Neural cell (in vitro differentiated cells): Measurements from ENCODE around the gene ZNF93. TPM values are rescaled to one million over a fixed set of nuclear protein-coding genes. Genes with fewer than 3 reads are reported as not detected.
"Not testable (repeated sequence)": the region's sequence is repeated elsewhere in the genome, so short reads cannot be mapped to it uniquely, and the experiment has no call there.

Source experiments
- H2AFZ ChIP-seq: fragments of 200-600, 300-800 bp; sonication (generic), shearing (Covaris generic); 2 replicates; pipeline ENCODE4 v1.6.0; 2014; ENCODE audit warnings: low read depth, mild to moderate bottlenecking, antibody characterized with exemption, low read length, moderate library complexity
- H3F3A ChIP-seq: fragments of 200-600 bp; shearing (Covaris generic); 2 replicates; pipeline ENCODE4 v1.6.1; 2016; ENCODE audit warnings: mild to moderate bottlenecking, moderate library complexity, mixed read lengths, antibody characterized with exemption, low read length; ENCODE audit not compliant: insufficient read depth, poor library complexity, severe bottlenecking
- H3K27ac ChIP-seq: fragments of 200-600, 300-800 bp; sonication (generic), shearing (Covaris generic); 2 replicates; pipeline ENCODE4 v1.5.1; 2014; ENCODE audit warnings: mild to moderate bottlenecking, low read length, moderate library complexity
- H3K27me3 ChIP-seq: fragments of 300-800, 200-600 bp; sonication (generic), shearing (Covaris generic); 2 replicates; pipeline ENCODE4 v1.6.0; 2014; ENCODE audit warnings: mild to moderate bottlenecking, low read depth, low read length, moderate library complexity; ENCODE audit not compliant: insufficient read depth
- H3K36me3 ChIP-seq: fragments of 300-800, 200-600 bp; sonication (generic), shearing (Covaris generic); 2 replicates; pipeline ENCODE4 v1.5.1; 2014; ENCODE audit warnings: mild to moderate bottlenecking, antibody characterized with exemption, low read length, moderate library complexity; ENCODE audit not compliant: insufficient read depth
- H3K4me2 ChIP-seq: fragments of 300-800, 200-600 bp; sonication (generic), shearing (Covaris generic); 2 replicates; pipeline ENCODE4 v1.6.0; 2014; ENCODE audit warnings: mild to moderate bottlenecking, low read length
- H3K4me3 ChIP-seq: fragments of 300-800, 200-600 bp; sonication (generic), shearing (Covaris generic); 2 replicates; pipeline ENCODE4 v1.5.1; 2014; ENCODE audit warnings: mild to moderate bottlenecking, low read length, moderate library complexity
- H3K79me2 ChIP-seq: fragments of 200-600 bp; shearing (Covaris generic); replicated peaks from 2 replicates; pipeline ENCODE4 v1.6.0; 2014; ENCODE audit warnings: mild to moderate bottlenecking, low read length, moderate library complexity; ENCODE audit not compliant: insufficient read depth
- H3K9ac ChIP-seq: fragments of 300-800, 200-600 bp; sonication (generic), shearing (Covaris generic); 2 replicates; pipeline ENCODE4 v1.6.1; 2016; ENCODE audit warnings: mild to moderate bottlenecking, low read length, mixed read lengths
- H3K9me2 ChIP-seq: fragments of 200-600 bp; shearing (Covaris generic); 2 replicates; pipeline ENCODE4 v1.6.1; 2016; ENCODE audit warnings: mild to moderate bottlenecking, low read length, mixed read lengths; ENCODE audit not compliant: insufficient read depth
- H3K9me3 ChIP-seq: fragments of 200-600, 300-800 bp; sonication (generic), shearing (Covaris generic); 2 replicates; pipeline ENCODE4 v1.6.1; 2016; ENCODE audit warnings: mild to moderate bottlenecking, mixed run types, low read length, moderate library complexity, mixed read lengths
- H4K20me1 ChIP-seq: fragments of 200-600 bp; shearing (Covaris generic); 2 replicates; pipeline ENCODE4 v1.6.1; 2016; ENCODE audit warnings: mild to moderate bottlenecking, mixed run types; ENCODE audit not compliant: insufficient read depth
- CTCF ChIP-seq: fragments of 450-650 bp; IDR thresholded peaks from 2 replicates; pipeline ENCODE4 v1.5.1; 2014; ENCODE audit warnings: antibody characterized with exemption, mild to moderate bottlenecking, moderate library complexity; ENCODE audit not compliant: poor library complexity, severe bottlenecking
- EP300 ChIP-seq: fragments of 450-650 bp; conservative IDR thresholded peaks from 2 replicates; pipeline ENCODE4 v1.6.1; 2014; ENCODE audit warnings: antibody characterized with exemption, mild to moderate bottlenecking, moderate library complexity; ENCODE audit not compliant: poor library complexity, severe bottlenecking
- EZH2 ChIP-seq: fragments of 200-600, 300-800 bp; shearing (Covaris generic), sonication (generic); IDR thresholded peaks from 2 replicates; pipeline ENCODE4 v1.6.1; 2014; ENCODE audit warnings: antibody characterized with exemption, low read length, borderline replicate concordance, mild to moderate bottlenecking; ENCODE audit not compliant: insufficient read depth, poor library complexity, severe bottlenecking
- MXI1 ChIP-seq: fragments of 450-650 bp; conservative IDR thresholded peaks from 2 replicates; pipeline ENCODE4 v1.6.1; 2014; ENCODE audit warnings: antibody characterized with exemption, mild to moderate bottlenecking; ENCODE audit not compliant: poor library complexity, severe bottlenecking
- POLR2AphosphoS5 ChIP-seq: IDR thresholded peaks from 2 replicates; pipeline ENCODE4 v1.6.1; 2012
- RAD21 ChIP-seq: fragments of 450-650 bp; conservative IDR thresholded peaks from 2 replicates; pipeline ENCODE4 v1.6.1; 2014; ENCODE audit warnings: antibody characterized with exemption, mild to moderate bottlenecking, moderate library complexity
- REST ChIP-seq: IDR thresholded peaks from 2 replicates; pipeline ENCODE4 v1.6.1; 2012; ENCODE audit warnings: borderline replicate concordance
- SMC3 ChIP-seq: fragments of 450-650 bp; conservative IDR thresholded peaks from 2 replicates; pipeline ENCODE4 v1.6.1; 2014; ENCODE audit warnings: antibody characterized with exemption, mild to moderate bottlenecking, moderate library complexity; ENCODE audit not compliant: poor library complexity
- TAF1 ChIP-seq: IDR thresholded peaks from 2 replicates; pipeline ENCODE4 v1.6.1; 2012; ENCODE audit warnings: low read depth
- polyA plus RNA-seq: library from polyadenylated mRNA; depleted of rRNA; stranded (reverse); fragments of >200 nt; gene quantifications from 2 replicates; pipeline ENCODE4 v1.2.3, GENCODE V29; 2014

The ZNF93 gene
- polyA plus RNA-seq, 1 donor from 2014 or later = 14.9 TPM

GRCh38 chr19:19865750-19866610 lies 34.8 kb upstream of the ZNF93 start, which contains the start of gene ZNF253:
TSS of gene ZNF253 (plus strand) at chr19:19865882. CDS start at chr19:19865997, 115 bp downstream.
- no peaks in the 10 kb centered on the region for H3K9me2 ChIP-seq
- no peaks in the 10 kb centered on the region for H4K20me1 ChIP-seq
- H3K9me3 ChIP-seq = no peaks in the 10 kb centered on the region
- H3K79me2 ChIP-seq = peaks cover 46% of the 10 kb centered on the region
- H2AFZ ChIP-seq = peak within 1 kb of the TSS; percentile 99
- H3K36me3 ChIP-seq = no peaks in the 10 kb centered on the region
- no peaks in the 10 kb centered on the region for H3K27me3 ChIP-seq
- TF ChIP-seq CTCF (no peak), REST (peak; percentile 98), EZH2 (no peak), RAD21 (peak; percentile 31), POLR2AphosphoS5 (peak; percentile 100), TAF1 (peak; percentile 98), MXI1 (peak; percentile 78), SMC3 (no peak), EP300 (peak; percentile 86)
- no peaks in the 10 kb centered on the region for H3F3A ChIP-seq
- H3K9ac ChIP-seq = peak within 1 kb of the TSS; percentile 96
- peak within 1 kb of the TSS; percentile 87 for H3K4me3 ChIP-seq
- H3K27ac ChIP-seq = peak within 1 kb of the TSS; percentile 98
- H3K4me2 ChIP-seq = peak within 1 kb of the TSS; percentile 92

GRCh38 chr19:19866611-19867248 lies 34.0 kb upstream of the ZNF93 start:
- H3K9me3 ChIP-seq = no peaks in the 10 kb centered on the region
- H3K79me2 ChIP-seq = peaks cover 53% of the 10 kb centered on the region
- H3F3A ChIP-seq = no peaks in the 10 kb centered on the region
- no peaks in the 10 kb centered on the region for H4K20me1 ChIP-seq
- peak overlapping the region; percentile 87 for H3K4me3 ChIP-seq
- H3K9ac ChIP-seq = peak overlapping the region; percentile 96
- peak overlapping the region; percentile 98 for H3K27ac ChIP-seq
- TF ChIP-seq REST (no peak), MXI1 (peak; percentile 2)
- H3K9me2 ChIP-seq = no peaks in the 10 kb centered on the region
- peak overlapping the region; percentile 99 for H2AFZ ChIP-seq
- H3K4me2 ChIP-seq = peak overlapping the region; percentile 92
- no peaks in the 10 kb centered on the region for H3K27me3 ChIP-seq
- no peaks in the 10 kb centered on the region for H3K36me3 ChIP-seq

- not testable (repeated sequence) for H3K9me3 ChIP-seq, H4K20me1 ChIP-seq, H3K4me3 ChIP-seq, H2AFZ ChIP-seq, H3F3A ChIP-seq, H3K27me3 ChIP-seq, H3K9me2 ChIP-seq, H3K27ac ChIP-seq, H3K36me3 ChIP-seq, H3K4me2 ChIP-seq, H3K9ac ChIP-seq
- H3K79me2 ChIP-seq = peaks cover 84% of the 10 kb centered on the region
Measured at GRCh38 chr19:19870086-19870485, 30.7 kb upstream of the ZNF93 start.
